K562 (cell line): Measurements from ENCODE around the gene FGGY. TPM values are rescaled to one million over a fixed set of nuclear protein-coding genes. Genes with fewer than 3 reads are reported as not detected.
A peak's percentile ranks its signal among the peaks of the same experiment; 100 is the strongest.

Source experiments
- ATAC-seq: fragments of 200-7000 bp; cut with Tn5 transposase; 3 replicates; pipeline ENCODE4 v1.9.1; 2020; ENCODE audit warnings: moderate library complexity
- BruUV-seq: library from RNA; stranded (reverse); fragments of 400-500 nt; replicated peaks from 2 replicates; lab custom pipeline; 2021; lab: Mats Ljungman, UMichigan
- CTCF ChIA-PET: fragments of 300-600 bp; formaldehyde crosslinking; extraction: SDS; loops from one replicate; lab custom pipeline; 2021; ENCODE audit warnings: low intra/inter-chr PET ratio; lab: Yijun Ruan, JAX
- POLR2A ChIA-PET: fragments of 300-600, 350-650 bp; sonication (Branson Sonifier 250); formaldehyde crosslinking; extraction: SDS; loops from one replicate; lab custom pipeline; 2021; ENCODE audit warnings: antibody characterized with exemption, inconsistent platforms; lab: Yijun Ruan, JAX
- DNase-seq, 4 experiments: peaks; one replicate each; pipeline versions ENCODE4 v3.0.0 to v3.0.0-alpha.2; 2011 to 2018; ENCODE audit warnings: low spot score in 3 of 4, mixed read lengths in 3 of 4; ENCODE audit errors: extremely low read depth in 1 of 4
- FAIRE-seq: peaks from 2 replicates; lab custom pipeline; 2011; peaks lifted over from hg19 to GRCh38; lab: Jason Lieb, UNC
- H2AFZ ChIP-seq: 2 replicates; pipeline ENCODE4 v1.6.0; 2011; ENCODE audit warnings: low read depth, low read length, control low read depth, inconsistent platforms
- H3K27ac ChIP-seq: fragments of 200-600 bp; 3 replicates; pipeline ENCODE4 v1.8.0; 2011; ENCODE audit warnings: low read depth, mild to moderate bottlenecking, control low read depth, inconsistent platforms, low read length, moderate library complexity, mixed read lengths; ENCODE audit errors: extremely low read depth
- H3K27me3 ChIP-seq, 2 experiments: fragments of 300-600 bp in 1 of 2; 2 replicates in 1 of 2; 3 replicates in 1 of 2; pipeline versions ENCODE4 v1.6.0 to v1.8.0; 2011; ENCODE audit warnings: inconsistent platforms in 2 of 2, low read length in 2 of 2, mild to moderate bottlenecking in 1 of 2, mixed read lengths in 1 of 2, moderate library complexity in 1 of 2; ENCODE audit not compliant: control insufficient read depth in 2 of 2, insufficient read depth in 2 of 2
- H3K36me3 ChIP-seq: fragments of 300-600 bp; 3 replicates; pipeline ENCODE4 v1.8.0; 2011; ENCODE audit warnings: mild to moderate bottlenecking, low read length, inconsistent platforms; ENCODE audit not compliant: control insufficient read depth, insufficient read depth
- H3K4me1 ChIP-seq, 2 experiments: fragments of 200-600 bp in 1 of 2; replicated peaks in 1 of 2; 2 replicates in 1 of 2; 3 replicates in 1 of 2; pipeline versions ENCODE4 v1.5.1 to v1.8.0; 2011; ENCODE audit warnings: inconsistent platforms in 2 of 2, low read length in 2 of 2, mild to moderate bottlenecking in 1 of 2, mixed read lengths in 1 of 2, moderate library complexity in 1 of 2; ENCODE audit not compliant: control insufficient read depth in 2 of 2, insufficient read depth in 2 of 2
- H3K4me2 ChIP-seq: 2 replicates; pipeline ENCODE4 v1.6.1; 2011; ENCODE audit warnings: low read length, control low read depth, inconsistent platforms, mixed read lengths; ENCODE audit not compliant: insufficient read depth
- H3K4me3 ChIP-seq: fragments of 200-600 bp; sonication (generic), shearing (Covaris generic); 2 replicates; pipeline ENCODE4 v1.5.1; 2016; ENCODE audit warnings: control low read depth, inconsistent platforms
- H3K79me2 ChIP-seq: fragments of 200-600 bp; 3 replicates; pipeline ENCODE4 v1.8.0; 2011; ENCODE audit warnings: low read length, inconsistent platforms; ENCODE audit not compliant: control insufficient read depth, insufficient read depth
- H3K9ac ChIP-seq, 2 experiments: 2 replicates each; pipeline versions ENCODE4 v1.6.0 to v1.6.1; 2011; ENCODE audit warnings: low read depth in 2 of 2, low read length in 2 of 2, control low read depth in 1 of 2, inconsistent platforms in 1 of 2, mild to moderate bottlenecking in 1 of 2, mixed read lengths in 1 of 2; ENCODE audit not compliant: insufficient read depth in 1 of 2
- H3K9me1 ChIP-seq: one replicate; pipeline ENCODE4 v1.6.0; 2011; ENCODE audit warnings: inconsistent platforms, mild to moderate bottlenecking, low read length, moderate library complexity; ENCODE audit not compliant: control insufficient read depth, insufficient read depth
- H3K9me3 ChIP-seq: replicated peaks from 2 replicates; pipeline ENCODE4 v1.5.1; 2011; ENCODE audit warnings: low read depth, low read length, inconsistent platforms; ENCODE audit not compliant: control insufficient read depth, insufficient read depth
- H4K20me1 ChIP-seq: replicated peaks from 2 replicates; pipeline ENCODE4 v1.6.1; 2011; ENCODE audit warnings: low read length, inconsistent platforms, mixed read lengths; ENCODE audit not compliant: control insufficient read depth, insufficient read depth
- ELF4 ChIP-seq: fragments of 450-650 bp; formaldehyde crosslinking; IDR thresholded peaks from 2 replicates; pipeline ENCODE4 v1.4.0; 2022; ENCODE audit warnings: missing genetic modification characterization
- ELK3 ChIP-seq: fragments of 450-650 bp; formaldehyde crosslinking; IDR thresholded peaks from 2 replicates; pipeline ENCODE4 v1.4.0; 2020; ENCODE audit warnings: mild to moderate bottlenecking
- HSF4 ChIP-seq: fragments of 250-450 bp; sonication (Bioruptor Pico); IDR thresholded peaks from 2 replicates; pipeline ENCODE4 v2.1.2; 2022; ENCODE audit warnings: mild to moderate bottlenecking, moderate library complexity, borderline replicate concordance
- LARP7 ChIP-seq: fragments of 450-650 bp; IDR thresholded peaks from 2 replicates; pipeline ENCODE4 v1.6.1; 2016
- MLLT1 ChIP-seq, 2 experiments: fragments of 450-650 bp; IDR thresholded peaks; 2 replicates each; pipeline ENCODE4 v1.6.1; 2016
- NEUROD1 ChIP-seq: fragments of 150-350 bp; IDR thresholded peaks from 2 replicates; pipeline ENCODE4 v1.6.1; 2014; ENCODE audit warnings: borderline replicate concordance, low read length, low read depth; ENCODE audit not compliant: partially characterized antibody
- NR2C1 ChIP-seq, 2 experiments: fragments of 450-650 bp; IDR thresholded peaks; 2 replicates each; pipeline ENCODE4 v1.6.1; 2017; ENCODE audit warnings: mild to moderate bottlenecking in 2 of 2, antibody characterized with exemption in 1 of 2, inconsistent platforms in 1 of 2, missing compliant biosample characterization in 1 of 2, missing genetic modification characterization in 1 of 2
- OTX1 ChIP-seq: fragments of 450-650 bp; formaldehyde crosslinking; IDR thresholded peaks from 2 replicates; pipeline ENCODE4 v1.4.0; 2022; ENCODE audit warnings: mild to moderate bottlenecking
- PHF20 ChIP-seq: fragments of 450-650 bp; IDR thresholded peaks from 2 replicates; pipeline ENCODE4 v1.6.1; 2018; ENCODE audit not compliant: partially characterized antibody
- PHTF2 ChIP-seq: fragments of 250-450 bp; sonication (Bioruptor Pico); IDR thresholded peaks from 2 replicates; pipeline ENCODE4 v1.5.0; 2021; ENCODE audit warnings: mild to moderate bottlenecking
- SREBF1 ChIP-seq: fragments of 150-350 bp; IDR thresholded peaks from 2 replicates; pipeline ENCODE4 v1.6.1; 2014; ENCODE audit warnings: antibody characterized with exemption, low read depth, low read length, borderline replicate concordance
- TAF9B ChIP-seq: fragments of 450-650 bp; IDR thresholded peaks from 2 replicates; pipeline ENCODE4 v1.6.1; 2018; ENCODE audit warnings: mild to moderate bottlenecking; ENCODE audit not compliant: partially characterized antibody
- ZBTB26 ChIP-seq: fragments of 450-650 bp; formaldehyde crosslinking; IDR thresholded peaks from 2 replicates; pipeline ENCODE4 v1.4.0; 2022; ENCODE audit warnings: missing genetic modification characterization
- ZNF75A ChIP-seq: fragments of 450-650 bp; formaldehyde crosslinking; IDR thresholded peaks from 2 replicates; pipeline ENCODE4 v1.4.0; 2020; ENCODE audit warnings: mild to moderate bottlenecking
- WGBS: fragments of 100-300 bp; shearing (Covaris generic); methylation state at CpG from one replicate; pipeline ENCODE4 v1.1.6; 2016; ENCODE audit warnings: low coverage, mixed read lengths; ENCODE audit not compliant: insufficient coverage; ENCODE audit errors: missing lambda C conversion rate; 5-methylcytosine and 5-hydroxymethylcytosine counted together
- in situ Hi-C: fragments of 300-500 bp; cut with MboI; formaldehyde crosslinking; loops from 4 replicates; pipeline ENCODE4 v1.15.0; 2018; ENCODE audit warnings: inconsistent platforms, mixed read lengths
- intact Hi-C: fragments of 100-400 bp; cut with micrococcal nuclease; formaldehyde crosslinking; loops from 2 replicates; pipeline ENCODE4 v1.14.2; 2022
- polyA plus RNA-seq, 8 experiments: library from polyadenylated mRNA; depleted of rRNA in 4 of 8; stranded (reverse) in 5 of 8; unstranded in 3 of 8; fragments of >200 nt; fragmentation: Nextera tagmentation in 2 of 8; fragmentation: Illumina TruSeq in 1 of 8; extraction: Ambion mirVana in 2 of 8; extraction: Trizol in 1 of 8; gene quantifications; 2 replicates each; pipeline versions ENCODE4 v1.2.1 to v1.2.3, GENCODE V29; 2011 to 2014; ENCODE audit warnings: inconsistent platforms in 1 of 8, missing spikeins in 1 of 8
- total RNA-seq, 7 experiments: library from RNA; depleted of rRNA in 6 of 7; stranded (reverse); fragments of >200 nt in 6 of 7; fragmentation: Illumina TruSeq in 2 of 7; extraction: Trizol in 2 of 7; gene quantifications; 2 replicates each; pipeline versions ENCODE4 v1.2.1 to v1.2.3, GENCODE V29; 2011 to 2021; ENCODE audit warnings: low replicate concordance in 1 of 7

FGGY gene
- total and polyA plus RNA-seq, 9 of the 15 experiments (the other 6 are each of a cell fraction or from before 2014, with no cell fraction given): 9.7 to 19.2 (median 12.6) TPM

- WGBS: 43% methylated on average over 2 of the region's 2 CpGs
These were observed 7.3 kb upstream of the FGGY start for GRCh38 chr1:59289570-59289969.

More at GRCh38 chr1:59289570-59289969, 7.3 kb upstream of the FGGY start:
- CTCF ChIA-PET: no interaction called here
- no peak for DNase-seq
- Histone ChIP-seq H3K9me1 (no peaks in the 10 kb centered on the region), H3K4me3 (no peak overlapping the region), H3K36me3 (no peaks in the 10 kb centered on the region), H4K20me1 (no peaks in the 10 kb centered on the region), H3K4me2 (no peak overlapping the region), H2AFZ (0 out of 2 replicates have a peak overlapping the region, but pooled peaks have one; percentile 48), H3K4me1 (peaks cover 0 to 13% of the 10 kb centered on the region in 2 experiments; a peak in 3 of 5 replicates), H3K27me3 (no peaks in the 10 kb centered on the region), H3K79me2 (no peaks in the 10 kb centered on the region), H3K9me3 (no peaks in the 10 kb centered on the region), H3K27ac (no peak overlapping the region), H3K9ac (no peak overlapping the region)
- POLR2A ChIA-PET: no interaction called here
- ATAC-seq: peak; percentile 15; the same call in 2 of the 3 replicates
- in situ Hi-C loops (loop anchor here (10.0 kb wide), 1 partner anchor 505 kb away; the partner anchor contains the start of gene JUN), intact Hi-C loops (no loop called here)
- peak; percentile 35 for FAIRE-seq
- BruUV-seq: no TSS peak
- TF ChIP-seq LARP7 (0 out of 2 replicates have a peak, but pooled peaks have one; percentile 69), MLLT1 (IDR thresholded peaks at IDR 0.05) (peak in 1 of 2 experiments; percentile 41; a peak in 1 of 4 replicates), NR2C1 (IDR thresholded peaks at IDR 0.05) (0 out of 2 replicates have a peak, but pooled peaks have one; percentile 5), NR2C1 (tag; IDR thresholded peaks at IDR 0.05) (no peak), HSF4 (CRISPR knock-in tag) (no peak), PHF20 (peak; percentile 20), ZBTB26 (CRISPR knock-in tag) (peak; percentile 49; the same call in 1 of the 2 replicates), ELF4 (0 out of 2 replicates have a peak, but pooled peaks have one; percentile 19), ZNF75A (CRISPR knock-in tag) (no peak), PHTF2 (CRISPR knock-in tag) (no peak), NEUROD1 (no peak), SREBF1 (no peak), ELK3 (CRISPR knock-in tag) (no peak), OTX1 (CRISPR knock-in tag) (peak; percentile 25; the same call in 1 of the 2 replicates), TAF9B (peak; percentile 18)
